Mucosa of stomach (tissue), 1 donor: ENCODE measurements around the gene FBXO31.
"Not testable (repeated sequence)": the region's sequence is repeated elsewhere in the genome, so short reads cannot be mapped to it uniquely, and the experiment has no call there.

Experiments
- H3K27me3 ChIP-seq: one replicate; pipeline ENCODE4 v1.7.0; 2013; ENCODE audit warnings: mild to moderate bottlenecking, low read length; ENCODE audit not compliant: control insufficient read depth, insufficient read depth
- H3K36me3 ChIP-seq: one replicate; pipeline ENCODE4 v1.7.0; 2013; ENCODE audit warnings: low read length; ENCODE audit not compliant: control insufficient read depth, insufficient read depth
- H3K4me1 ChIP-seq: one replicate; pipeline ENCODE4 v1.7.0; 2013; ENCODE audit warnings: mild to moderate bottlenecking, low read length; ENCODE audit not compliant: control insufficient read depth, insufficient read depth
- H3K4me3 ChIP-seq: one replicate; pipeline ENCODE4 v1.7.0; 2013; ENCODE audit warnings: low read length
- H3K9ac ChIP-seq: one replicate; pipeline ENCODE4 v1.7.0; 2013; ENCODE audit warnings: mild to moderate bottlenecking, low read length, moderate library complexity
- H3K9me3 ChIP-seq: one replicate; pipeline ENCODE4 v1.7.0; 2013; ENCODE audit warnings: mild to moderate bottlenecking, low read length, moderate library complexity; ENCODE audit not compliant: control insufficient read depth
- donor health status: Pancreatic carcinoma.

Gene FBXO31

DNA sequence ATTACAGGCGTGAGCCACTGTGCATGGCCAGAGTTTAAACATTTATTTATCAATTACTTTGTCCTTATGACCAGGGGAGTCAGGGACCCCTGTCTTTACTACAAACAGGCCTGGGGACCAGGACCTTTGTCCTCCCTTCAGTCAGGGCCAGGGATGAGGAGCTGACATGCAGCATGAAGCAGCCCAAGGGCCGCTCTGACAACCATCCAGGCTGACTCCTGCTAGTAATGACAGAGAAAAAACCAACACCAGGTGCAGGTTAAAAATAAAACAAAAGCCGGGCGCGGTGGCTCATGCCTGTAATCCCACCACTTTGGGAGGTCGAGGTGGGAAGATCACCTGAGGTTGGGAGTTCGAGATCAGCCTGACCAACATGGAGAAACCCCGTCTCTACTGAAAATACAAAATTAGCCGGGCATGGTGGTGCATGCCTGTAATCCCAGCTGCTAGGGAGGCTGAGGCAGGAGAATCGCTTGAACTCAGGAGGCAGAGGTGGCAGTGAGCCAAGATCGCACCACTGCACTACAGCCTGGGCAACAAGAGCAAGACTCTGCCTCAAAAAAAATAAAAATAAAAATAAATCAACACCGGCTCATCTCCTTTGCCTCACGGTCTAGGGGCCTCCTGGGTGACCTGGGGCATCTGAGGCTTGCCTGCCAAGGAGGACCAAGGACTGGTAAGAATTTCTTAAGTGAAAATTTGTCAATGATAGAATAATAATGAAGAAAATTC lies 20.6 kb downstream of the FBXO31 start:
- H3K4me1 ChIP-seq, result peaks cover 19% of the 10 kb centered on the region
- H3K4me3 ChIP-seq, H3K36me3 ChIP-seq: not testable (repeated sequence)

GRCh38 chr16:87361916-87362619 lies 21.5 kb downstream of the FBXO31 start:
- H3K9ac ChIP-seq, result no peak overlapping the region
- H3K27me3 ChIP-seq, result no peaks in the 10 kb centered on the region
- no peaks in the 10 kb centered on the region for H3K36me3 ChIP-seq
- H3K9me3 ChIP-seq, result no peaks in the 10 kb centered on the region
- H3K4me1 ChIP-seq, result peaks cover 19% of the 10 kb centered on the region
- no peak overlapping the region for H3K4me3 ChIP-seq

More for the DNA sequence above, 20.6 kb downstream of the FBXO31 start:
- H3K9ac ChIP-seq, H3K9me3 ChIP-seq, H3K27me3 ChIP-seq: not testable (repeated sequence)

DNA sequence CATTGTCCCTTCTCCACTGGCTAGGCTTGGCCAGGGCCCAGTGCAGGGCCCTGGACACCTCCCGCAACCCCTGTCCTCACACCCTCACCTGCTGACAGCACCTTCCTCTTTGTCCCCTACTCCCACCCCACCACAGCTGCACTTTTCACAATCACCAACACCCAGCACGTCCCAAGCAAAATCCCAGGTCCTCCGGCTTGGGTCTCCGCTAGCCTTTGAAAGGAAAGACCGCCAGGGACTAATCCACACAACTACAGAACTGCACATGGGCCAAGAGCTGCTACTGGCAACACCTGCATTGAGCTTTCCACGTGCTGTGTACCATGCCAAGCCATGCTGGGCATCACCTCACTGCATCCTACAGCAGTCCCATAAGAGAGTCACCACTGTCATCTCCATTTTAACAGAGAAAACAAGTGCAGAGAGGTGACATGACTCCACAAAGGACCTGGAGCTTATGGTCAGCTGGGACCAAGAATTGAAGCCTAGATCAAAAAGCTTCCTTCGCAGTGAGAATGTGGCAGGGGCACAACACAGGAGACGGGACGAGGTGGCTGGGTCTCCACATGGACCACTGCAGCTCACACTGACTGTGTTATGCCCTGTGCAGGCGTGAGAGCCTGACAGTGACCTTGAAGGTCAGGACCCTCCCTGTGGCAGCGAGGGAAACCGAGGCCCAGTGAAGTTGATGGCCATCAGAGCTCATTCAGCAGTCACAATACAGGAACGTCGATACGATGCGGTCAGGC lies 22.5 kb downstream of the FBXO31 start:
- Histone ChIP-seq H3K27me3 (no peaks in the 10 kb centered on the region), H3K36me3 (no peaks in the 10 kb centered on the region), H3K4me1 (peaks cover 13% of the 10 kb centered on the region), H3K9ac (no peak overlapping the region), H3K4me3 (no peak overlapping the region), H3K9me3 (no peaks in the 10 kb centered on the region)

GRCh38 chr16:87359121-87359520 lies 24.5 kb downstream of the FBXO31 start:
- Histone ChIP-seq H3K27me3 (no peaks in the 10 kb centered on the region), H3K4me3 (no peak overlapping the region), H3K9ac (no peak overlapping the region), H3K9me3 (no peaks in the 10 kb centered on the region), H3K4me1 (peaks cover 7% of the 10 kb centered on the region), H3K36me3 (no peaks in the 10 kb centered on the region)

- H3K9ac ChIP-seq, result no peak overlapping the region
- no peaks in the 10 kb centered on the region for H3K9me3 ChIP-seq
- no peaks in the 10 kb centered on the region for H3K36me3 ChIP-seq
- H3K4me1 ChIP-seq, result peaks cover 3% of the 10 kb centered on the region
- no peak overlapping the region for H3K4me3 ChIP-seq
- H3K27me3 ChIP-seq, result no peaks in the 10 kb centered on the region
Observed at GRCh38 chr16:87358696-87359095, 24.9 kb downstream of the FBXO31 start.

DNA sequence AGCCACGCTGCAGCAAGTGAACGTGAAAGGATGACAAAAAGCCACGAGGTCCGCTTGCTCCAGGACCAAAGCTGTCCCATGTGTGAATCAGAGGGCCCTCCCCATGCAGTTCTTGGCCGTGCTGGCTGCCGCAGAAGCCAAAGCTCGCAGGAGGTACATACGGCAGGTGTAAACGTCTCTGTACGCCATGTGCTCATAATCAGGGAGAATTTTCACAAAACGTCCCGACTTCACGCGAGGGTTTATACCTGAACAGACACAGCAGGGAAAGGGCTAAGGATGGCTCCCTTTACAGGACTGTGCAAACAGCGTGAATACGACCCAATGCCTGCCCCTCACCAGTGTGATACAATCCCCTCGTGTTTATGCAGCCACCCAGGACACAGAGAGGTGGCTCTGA lies 25.3 kb downstream of the FBXO31 start:
- Histone ChIP-seq H3K36me3 (no peaks in the 10 kb centered on the region), H3K9ac (no peak overlapping the region), H3K27me3 (no peaks in the 10 kb centered on the region), H3K9me3 (no peaks in the 10 kb centered on the region), H3K4me3 (no peak overlapping the region), H3K4me1 (no peaks in the 10 kb centered on the region)

DNA sequence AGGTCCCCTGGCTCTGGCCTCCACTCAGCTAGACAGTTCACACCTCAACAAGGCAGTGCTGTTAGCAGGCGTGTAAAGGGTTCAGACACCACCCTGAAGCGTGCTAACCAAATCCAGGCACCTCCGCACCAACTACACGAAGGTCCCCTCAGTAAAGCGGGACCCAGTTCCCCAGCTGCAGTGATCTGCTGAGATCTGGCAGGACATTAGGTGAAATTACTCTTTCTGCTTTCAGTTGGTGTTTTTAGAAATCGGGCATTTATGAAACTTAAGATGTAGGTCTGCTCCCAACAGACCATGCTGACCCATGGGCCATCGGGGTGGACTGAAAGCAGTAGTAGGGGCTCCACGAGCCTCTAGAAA lies 27.1 kb downstream of the FBXO31 start:
- Histone ChIP-seq H3K4me3 (no peak overlapping the region), H3K27me3 (no peaks in the 10 kb centered on the region), H3K36me3 (no peaks in the 10 kb centered on the region), H3K4me1 (no peaks in the 10 kb centered on the region), H3K9me3 (no peaks in the 10 kb centered on the region), H3K9ac (no peak overlapping the region)

DNA sequence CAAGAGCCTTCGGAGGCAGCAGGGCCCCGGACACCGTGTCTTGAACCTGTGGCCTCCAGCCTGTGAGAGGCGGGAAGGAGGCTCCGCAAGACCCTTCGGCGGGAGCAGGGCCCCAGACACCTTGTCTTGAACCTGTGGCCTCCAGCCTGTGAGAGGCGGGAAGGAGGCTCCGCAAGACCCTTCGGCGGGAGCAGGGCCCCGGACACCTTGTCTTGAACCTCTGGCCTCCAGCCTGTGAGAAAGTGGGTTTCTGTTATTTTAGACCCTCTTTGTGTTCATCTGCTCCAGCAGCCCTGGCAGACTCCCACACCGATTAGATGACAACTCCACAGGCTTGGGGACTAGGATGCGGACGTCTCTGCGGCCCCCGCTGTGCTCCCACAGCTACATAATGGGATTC lies 30.0 kb downstream of the FBXO31 start:
- H3K9ac ChIP-seq, result no peak overlapping the region
- no peaks in the 10 kb centered on the region for H3K9me3 ChIP-seq
- H3K4me3 ChIP-seq, result no peak overlapping the region
- no peaks in the 10 kb centered on the region for H3K27me3 ChIP-seq
- H3K4me1 ChIP-seq, result no peaks in the 10 kb centered on the region
- peaks cover under 1% of the 10 kb centered on the region for H3K36me3 ChIP-seq

- no peaks in the 10 kb centered on the region for H3K4me1 ChIP-seq
- H3K4me3 ChIP-seq, result no peak overlapping the region
Observed at GRCh38 chr16:87352818-87353217, 30.8 kb downstream of the FBXO31 start.

GRCh38 chr16:87351320-87351698 lies 32.3 kb downstream of the FBXO31 start:
- Histone ChIP-seq H3K9ac (no peak overlapping the region), H3K9me3 (no peaks in the 10 kb centered on the region), H3K27me3 (no peaks in the 10 kb centered on the region), H3K4me1 (no peaks in the 10 kb centered on the region), H3K36me3 (peaks cover 13% of the 10 kb centered on the region), H3K4me3 (no peak overlapping the region)

More at GRCh38 chr16:87352818-87353217, 30.8 kb downstream of the FBXO31 start:
- peaks cover 7% of the 10 kb centered on the region for H3K36me3 ChIP-seq
- no peak overlapping the region for H3K9ac ChIP-seq
- H3K27me3 ChIP-seq, result no peaks in the 10 kb centered on the region
- no peaks in the 10 kb centered on the region for H3K9me3 ChIP-seq

GRCh38 chr16:87350681-87351319 lies 32.8 kb downstream of the FBXO31 start:
- H3K9ac ChIP-seq, result no peak overlapping the region
- no peaks in the 10 kb centered on the region for H3K9me3 ChIP-seq
- no peak overlapping the region for H3K4me3 ChIP-seq
- peaks cover 2% of the 10 kb centered on the region for H3K4me1 ChIP-seq
- peaks cover 13% of the 10 kb centered on the region for H3K36me3 ChIP-seq
- H3K27me3 ChIP-seq, result no peaks in the 10 kb centered on the region

DNA sequence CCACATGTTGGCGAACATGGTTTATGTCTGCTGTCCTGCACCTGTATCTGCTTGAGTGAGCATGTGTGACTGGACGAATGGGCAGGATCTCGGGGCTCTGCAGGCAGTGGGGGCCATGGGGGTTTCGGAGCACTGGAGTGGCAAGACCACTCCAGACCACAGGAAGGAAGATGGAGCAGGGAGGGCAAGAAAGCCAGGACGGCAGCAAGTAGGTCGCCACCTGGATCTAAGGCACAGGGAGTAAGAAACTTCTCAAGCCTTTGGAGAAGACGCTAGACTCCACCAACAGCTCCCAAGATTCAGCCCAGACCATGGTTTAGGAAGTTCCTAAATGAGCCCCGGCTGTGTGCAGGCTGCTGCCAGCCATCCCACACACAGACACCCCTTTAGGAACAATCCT lies 33.5 kb downstream of the FBXO31 start:
- H3K9ac ChIP-seq, result no peak overlapping the region

More for the DNA sequence above, 33.5 kb downstream of the FBXO31 start:
- peaks cover 13% of the 10 kb centered on the region for H3K36me3 ChIP-seq
- H3K4me3 ChIP-seq, result no peak overlapping the region
- H3K27me3 ChIP-seq, result no peaks in the 10 kb centered on the region
- H3K4me1 ChIP-seq, result peaks cover 7% of the 10 kb centered on the region
- no peaks in the 10 kb centered on the region for H3K9me3 ChIP-seq
